ENCODE results near the gene NTN1. TPM values are rescaled to one million over a fixed set of nuclear protein-coding genes. Genes with fewer than 3 reads are reported as not detected.

NTN1 gene
- total RNA-seq, 3 donors from 2014 or later (not counting 1 experiment from before 2014, with no cell fraction given): 0.12 to 0.15 (median 0.14) TPM

GRCh38 chr17:9032583-9032982, 11.3 kb downstream of the NTN1 start:
- Mint-ChIP-seq H3K9me3 (no peaks in the 10 kb centered on the region), H3K27ac (no peak overlapping the region), H3K4me1 (no peaks in the 10 kb centered on the region), H3K27me3 (ENCODE audit: low read depth in 2 of 2) (peaks cover 9 to 10% of the 10 kb centered on the region in 2 donors), H3K36me3 (no peaks in the 10 kb centered on the region), H3K4me3 (no peak overlapping the region)
- intact Hi-C loops (cut with micrococcal nuclease): no loop called here
- no peak overlapping the region for H3K4me3 ChIP-seq (ENCODE audit: low read length)
- DNase-seq: no peak
- H3K4me1 ChIP-seq (ENCODE audit: control insufficient read depth, insufficient read depth, low read length): no peaks in the 10 kb centered on the region
- ATAC-seq: no peak
- 85% methylated on average over 10 of the region's 10 CpGs for WGBS (ENCODE audit: insufficient coverage)
- no peak for TF ChIP-seq CTCF (IDR thresholded peaks at IDR 0.05)
- no peak overlapping the region for H3K27ac ChIP-seq (ENCODE audit: low read length)
- H3K27me3 ChIP-seq (ENCODE audit: control insufficient read depth, insufficient read depth, low read length): peaks cover 2% of the 10 kb centered on the region
- H3K9me3 ChIP-seq (ENCODE audit: control insufficient read depth, insufficient read depth, low read length): no peaks in the 10 kb centered on the region
- H3K36me3 ChIP-seq (ENCODE audit: control insufficient read depth, insufficient read depth, low read length): no peaks in the 10 kb centered on the region

DNA sequence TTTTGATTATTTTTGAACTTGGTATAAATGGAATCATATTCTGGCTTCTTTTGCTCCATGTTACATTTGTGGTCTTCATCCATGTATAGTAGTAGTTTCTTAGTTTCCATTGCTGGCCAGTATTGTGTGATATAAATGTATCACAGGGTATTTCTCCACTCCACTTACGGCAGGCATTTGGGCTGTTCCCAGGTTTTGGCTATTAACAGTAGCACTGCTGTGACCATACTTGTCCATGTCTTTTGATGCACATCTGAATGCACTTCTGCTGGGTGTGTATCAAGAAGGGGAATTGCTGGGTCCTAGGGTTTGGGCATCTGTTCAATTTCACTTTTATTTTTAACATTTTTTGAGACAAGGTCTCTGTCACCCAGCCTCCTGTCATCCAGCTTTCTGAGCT, 13.9 kb downstream of the NTN1 start:
- Histone ChIP-seq H3K4me3 (ENCODE audit: low read length) (no peak overlapping the region), H3K36me3 (ENCODE audit: control insufficient read depth, insufficient read depth, low read length) (no peaks in the 10 kb centered on the region), H3K4me1 (ENCODE audit: control insufficient read depth, insufficient read depth, low read length) (no peaks in the 10 kb centered on the region), H3K27me3 (ENCODE audit: control insufficient read depth, insufficient read depth, low read length) (no peaks in the 10 kb centered on the region), H3K9me3 (ENCODE audit: control insufficient read depth, insufficient read depth, low read length) (no peaks in the 10 kb centered on the region), H3K27ac (ENCODE audit: low read length) (no peak overlapping the region)
- WGBS (ENCODE audit: insufficient coverage): 100% methylated on average over 1 of the region's 1 CpG
- Mint-ChIP-seq H3K9me3 (no peaks in the 10 kb centered on the region), H3K4me1 (no peaks in the 10 kb centered on the region), H3K36me3 (no peaks in the 10 kb centered on the region), H3K4me3 (no peak overlapping the region), H3K27me3 (ENCODE audit: low read depth in 2 of 2) (peaks cover 3 to 11% of the 10 kb centered on the region in 2 donors), H3K27ac (no peak overlapping the region)
- ATAC-seq: no peak
- no peak for DNase-seq
- intact Hi-C loops (cut with micrococcal nuclease): no loop called here
- TF ChIP-seq CTCF (IDR thresholded peaks at IDR 0.05): no peak

DNA sequence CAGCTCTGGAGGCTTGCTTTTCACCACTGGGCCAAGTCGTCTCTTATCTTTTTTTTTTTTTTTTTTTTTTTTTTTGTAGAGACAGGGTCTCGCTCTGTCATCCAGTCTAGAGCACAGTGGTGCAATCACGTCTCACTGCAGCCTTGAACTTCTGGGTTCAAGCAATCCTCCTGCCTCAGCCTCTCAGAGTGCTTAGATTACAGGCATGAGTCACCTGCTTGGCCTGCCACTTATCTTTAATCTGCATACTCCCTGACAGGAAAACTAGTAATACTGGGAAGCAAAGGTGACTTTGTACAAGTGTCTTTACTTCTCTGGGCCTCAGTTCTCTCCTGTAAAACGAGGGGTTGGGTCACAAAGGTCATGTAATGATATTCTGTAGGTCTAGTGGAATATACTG, 15.0 kb downstream of the NTN1 start:
- intact Hi-C loops (cut with micrococcal nuclease): no loop called here
- TF ChIP-seq CTCF (IDR thresholded peaks at IDR 0.05): no peak
- no peak overlapping the region for H3K27ac Mint-ChIP-seq
- H3K27me3 ChIP-seq (ENCODE audit: control insufficient read depth, insufficient read depth, low read length): no peaks in the 10 kb centered on the region
- H3K4me3 ChIP-seq (ENCODE audit: low read length): no peak overlapping the region
- no peaks in the 10 kb centered on the region for H3K4me1 Mint-ChIP-seq
- H3K27ac ChIP-seq (ENCODE audit: low read length): no peak overlapping the region
- no peaks in the 10 kb centered on the region for H3K9me3 Mint-ChIP-seq
- ATAC-seq (no peak), DNase-seq (no peak)
- no peaks in the 10 kb centered on the region for H3K9me3 ChIP-seq (ENCODE audit: control insufficient read depth, insufficient read depth, low read length)
- H3K4me3 Mint-ChIP-seq: no peak overlapping the region
- no peaks in the 10 kb centered on the region for H3K4me1 ChIP-seq (ENCODE audit: control insufficient read depth, insufficient read depth, low read length)
- H3K36me3 ChIP-seq (ENCODE audit: control insufficient read depth, insufficient read depth, low read length): no peaks in the 10 kb centered on the region
- H3K36me3 Mint-ChIP-seq: no peaks in the 10 kb centered on the region
- H3K27me3 Mint-ChIP-seq (ENCODE audit: low read depth in 2 of 2): peaks cover 5 to 16% of the 10 kb centered on the region in 2 donors
- WGBS (ENCODE audit: insufficient coverage): 79% methylated on average over 4 of the region's 4 CpGs

DNA sequence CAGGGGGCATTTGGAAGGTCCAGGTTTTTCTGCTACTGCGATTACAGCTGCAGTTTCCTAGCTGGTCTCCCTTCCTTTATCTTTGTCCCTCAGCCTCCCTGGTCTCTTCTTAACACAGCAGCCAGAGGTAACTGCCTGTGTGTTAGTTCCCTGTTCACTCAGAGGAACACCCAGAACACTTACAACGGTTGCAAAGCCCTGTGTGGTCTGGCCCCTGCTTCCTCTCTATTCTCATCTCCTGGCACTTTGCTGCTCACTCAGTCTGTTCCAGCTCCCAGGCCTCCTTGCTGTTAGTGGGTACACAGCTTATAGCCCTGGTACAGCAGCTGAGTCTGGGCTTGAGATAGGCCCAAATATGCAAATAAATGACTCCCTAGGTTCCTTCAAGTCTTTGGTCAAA, 16.4 kb downstream of the NTN1 start:
- H3K4me1 Mint-ChIP-seq: no peaks in the 10 kb centered on the region
- ATAC-seq: no peak
- 11% methylated on average over 2 of the region's 2 CpGs for WGBS (ENCODE audit: insufficient coverage)

More for the DNA sequence above, 16.4 kb downstream of the NTN1 start:
- peaks cover 4 to 14% of the 10 kb centered on the region in 2 donors for H3K27me3 Mint-ChIP-seq (ENCODE audit: low read depth in 2 of 2)
- TF ChIP-seq CTCF (IDR thresholded peaks at IDR 0.05): no peak
- intact Hi-C loops (cut with micrococcal nuclease): no loop called here
- no peaks in the 10 kb centered on the region for H3K36me3 Mint-ChIP-seq
- Histone ChIP-seq H3K9me3 (ENCODE audit: control insufficient read depth, insufficient read depth, low read length) (no peaks in the 10 kb centered on the region), H3K4me1 (ENCODE audit: control insufficient read depth, insufficient read depth, low read length) (no peaks in the 10 kb centered on the region), H3K36me3 (ENCODE audit: control insufficient read depth, insufficient read depth, low read length) (no peaks in the 10 kb centered on the region), H3K27me3 (ENCODE audit: control insufficient read depth, insufficient read depth, low read length) (peaks cover 2% of the 10 kb centered on the region), H3K4me3 (ENCODE audit: low read length) (no peak overlapping the region), H3K27ac (ENCODE audit: low read length) (no peak overlapping the region)
- no peaks in the 10 kb centered on the region for H3K9me3 Mint-ChIP-seq
- no peak overlapping the region for H3K27ac Mint-ChIP-seq
- no peak overlapping the region for H3K4me3 Mint-ChIP-seq
- no peak for DNase-seq

Measured in natural killer cell (primary cell).